PFSK-1 (cell line): ENCODE measurements around the gene CAV1.

ENCODE experiments used
- FOXP2 ChIP-seq: optimal IDR thresholded peaks from 2 replicates; pipeline ENCODE3; 2011; ENCODE audit warnings: borderline replicate concordance, control low read depth, inconsistent platforms; ENCODE audit not compliant: insufficient read depth; ENCODE audit errors: extremely low read length, extremely low read depth
- POLR2AphosphoS5 ChIP-seq: IDR thresholded peaks from 2 replicates; pipeline ENCODE4 v1.6.1; 2012; ENCODE audit warnings: low read depth, mild to moderate bottlenecking, control low read depth, low read length, moderate library complexity
- SIN3A ChIP-seq: IDR thresholded peaks from 2 replicates; pipeline ENCODE4 v1.6.1; 2012; ENCODE audit warnings: mild to moderate bottlenecking, low read length, moderate library complexity, borderline replicate concordance; ENCODE audit not compliant: insufficient read depth
- TAF1 ChIP-seq: IDR thresholded peaks from 2 replicates; pipeline ENCODE4 v1.6.1; 2012; ENCODE audit warnings: low read length, control low read depth, borderline replicate concordance; ENCODE audit not compliant: insufficient read depth
- TF ChIP-seq, protein P1 (sequence below), 2 experiments: IDR thresholded peaks; 2 replicates each; pipeline versions ENCODE4 v1.6.1 to v1.8.0; 2011 to 2012; ENCODE audit warnings: low read depth in 2 of 2, low read length in 2 of 2, control low read depth in 1 of 2, inconsistent platforms in 1 of 2, mild to moderate bottlenecking in 1 of 2, moderate library complexity in 1 of 2; ENCODE audit not compliant: insufficient read depth in 1 of 2

The CAV1 gene

DNA sequence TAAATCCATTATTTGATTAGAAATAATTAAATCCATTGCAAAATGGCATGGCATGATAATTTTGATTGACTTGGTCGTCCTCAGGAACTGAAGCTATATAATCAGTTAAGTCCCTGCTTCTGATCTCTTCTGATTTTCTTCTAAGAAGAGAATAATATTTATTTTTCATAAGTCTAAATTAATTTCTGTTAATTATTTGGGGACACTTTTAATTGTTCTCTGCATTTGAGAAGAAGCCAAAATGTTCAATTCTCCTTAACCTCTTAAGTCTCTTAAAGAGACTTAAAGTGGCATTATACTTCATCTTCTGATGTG is 67.2 kb downstream of the CAV1 start:
- TF ChIP-seq FOXP2 (no peak), POLR2AphosphoS5 (no peak), TAF1 (no peak), SIN3A (no peak)
- TF ChIP-seq, protein P1, sequence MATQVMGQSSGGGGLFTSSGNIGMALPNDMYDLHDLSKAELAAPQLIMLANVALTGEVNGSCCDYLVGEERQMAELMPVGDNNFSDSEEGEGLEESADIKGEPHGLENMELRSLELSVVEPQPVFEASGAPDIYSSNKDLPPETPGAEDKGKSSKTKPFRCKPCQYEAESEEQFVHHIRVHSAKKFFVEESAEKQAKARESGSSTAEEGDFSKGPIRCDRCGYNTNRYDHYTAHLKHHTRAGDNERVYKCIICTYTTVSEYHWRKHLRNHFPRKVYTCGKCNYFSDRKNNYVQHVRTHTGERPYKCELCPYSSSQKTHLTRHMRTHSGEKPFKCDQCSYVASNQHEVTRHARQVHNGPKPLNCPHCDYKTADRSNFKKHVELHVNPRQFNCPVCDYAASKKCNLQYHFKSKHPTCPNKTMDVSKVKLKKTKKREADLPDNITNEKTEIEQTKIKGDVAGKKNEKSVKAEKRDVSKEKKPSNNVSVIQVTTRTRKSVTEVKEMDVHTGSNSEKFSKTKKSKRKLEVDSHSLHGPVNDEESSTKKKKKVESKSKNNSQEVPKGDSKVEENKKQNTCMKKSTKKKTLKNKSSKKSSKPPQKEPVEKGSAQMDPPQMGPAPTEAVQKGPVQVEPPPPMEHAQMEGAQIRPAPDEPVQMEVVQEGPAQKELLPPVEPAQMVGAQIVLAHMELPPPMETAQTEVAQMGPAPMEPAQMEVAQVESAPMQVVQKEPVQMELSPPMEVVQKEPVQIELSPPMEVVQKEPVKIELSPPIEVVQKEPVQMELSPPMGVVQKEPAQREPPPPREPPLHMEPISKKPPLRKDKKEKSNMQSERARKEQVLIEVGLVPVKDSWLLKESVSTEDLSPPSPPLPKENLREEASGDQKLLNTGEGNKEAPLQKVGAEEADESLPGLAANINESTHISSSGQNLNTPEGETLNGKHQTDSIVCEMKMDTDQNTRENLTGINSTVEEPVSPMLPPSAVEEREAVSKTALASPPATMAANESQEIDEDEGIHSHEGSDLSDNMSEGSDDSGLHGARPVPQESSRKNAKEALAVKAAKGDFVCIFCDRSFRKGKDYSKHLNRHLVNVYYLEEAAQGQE (IDR thresholded peaks at IDR 0.05; ENCODE audit: insufficient read depth in 1 of 2, low read depth in 2 of 2, low read length in 2 of 2), result no peak

DNA sequence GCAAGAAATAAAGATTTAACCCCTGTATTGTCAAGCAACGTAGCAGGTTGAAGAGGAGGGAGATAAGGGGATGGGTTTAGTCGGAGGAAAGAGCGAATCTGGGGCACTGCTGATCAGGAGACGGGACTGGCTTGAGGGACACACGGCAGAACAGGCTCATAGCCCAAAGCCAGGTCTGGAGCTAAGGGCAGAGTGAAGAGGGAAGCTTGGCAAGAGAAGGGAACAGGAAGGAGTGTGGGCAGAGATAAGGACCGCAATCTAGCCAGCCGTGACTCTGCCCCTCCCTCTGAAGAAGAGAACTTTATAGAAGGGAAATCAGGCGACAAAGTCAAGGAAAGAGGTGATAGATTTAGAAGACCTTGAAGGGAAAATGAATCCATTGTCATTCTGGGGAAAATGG is 67.6 kb downstream of the CAV1 start:
- TF ChIP-seq POLR2AphosphoS5, result no peak
- no peak for TF ChIP-seq SIN3A
- no peak for TF ChIP-seq FOXP2
- no peak for TF ChIP-seq TAF1
- TF ChIP-seq, protein P1 (IDR thresholded peaks at IDR 0.05; ENCODE audit: insufficient read depth in 1 of 2, low read depth in 2 of 2, low read length in 2 of 2), result no peak

DNA sequence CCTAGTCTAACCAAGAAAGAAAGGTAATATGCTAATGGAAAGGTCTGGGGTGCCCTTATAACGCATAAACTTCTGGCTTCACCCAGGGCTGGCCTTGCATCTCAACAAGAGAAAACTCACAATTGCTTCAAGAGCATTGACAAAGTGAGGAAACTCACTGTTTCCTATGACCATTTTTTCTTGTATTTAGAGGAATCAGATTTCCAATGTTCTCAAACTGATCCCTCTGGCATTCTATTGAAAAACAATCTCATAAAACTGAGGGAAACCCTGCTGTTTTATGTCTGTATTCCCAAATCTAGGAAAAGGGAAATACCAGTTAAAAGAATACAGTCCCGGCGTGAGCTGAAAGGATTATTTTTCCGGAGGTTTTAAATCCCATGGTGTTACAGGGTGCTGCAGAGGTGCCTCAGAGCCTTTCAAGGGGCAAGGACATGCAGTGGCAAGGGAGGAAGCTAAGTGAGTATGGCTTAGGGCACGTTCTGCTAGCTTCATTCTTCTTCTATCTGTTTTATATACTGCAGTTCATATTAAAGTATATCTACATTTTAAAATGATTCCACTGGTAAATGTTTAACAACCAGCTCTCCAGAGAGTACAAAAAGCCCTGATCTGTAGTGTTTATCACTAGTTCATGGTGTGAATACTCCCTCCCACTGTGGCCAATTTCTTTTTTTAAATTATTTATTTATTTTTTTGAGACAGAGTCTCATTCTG is 68.7 kb downstream of the CAV1 start:
- TF ChIP-seq FOXP2 (no peak), TAF1 (no peak)

DNA sequence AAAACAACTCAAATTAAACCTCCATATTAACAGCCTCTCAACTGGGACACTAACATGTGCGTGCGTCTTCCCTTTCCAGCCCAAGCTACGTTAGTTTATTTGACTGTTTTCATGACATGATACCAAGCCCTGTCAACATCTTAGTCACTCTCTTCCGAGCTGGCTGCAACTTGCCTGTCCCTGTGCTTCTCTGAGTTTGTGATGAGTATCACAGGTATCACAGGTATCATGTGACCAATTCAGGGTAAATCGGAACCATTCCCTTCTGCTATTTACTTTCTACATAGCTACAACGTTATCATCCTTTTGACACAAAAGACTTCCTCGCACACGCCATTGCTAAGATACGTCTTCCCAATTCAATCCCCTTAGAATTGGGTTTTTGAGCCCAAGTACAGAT is 70.2 kb downstream of the CAV1 start:
- TF ChIP-seq SIN3A (no peak), FOXP2 (no peak), TAF1 (no peak), POLR2AphosphoS5 (no peak)
- TF ChIP-seq, protein P1 (IDR thresholded peaks at IDR 0.05; ENCODE audit: insufficient read depth in 1 of 2, low read depth in 2 of 2, low read length in 2 of 2), result no peak

DNA sequence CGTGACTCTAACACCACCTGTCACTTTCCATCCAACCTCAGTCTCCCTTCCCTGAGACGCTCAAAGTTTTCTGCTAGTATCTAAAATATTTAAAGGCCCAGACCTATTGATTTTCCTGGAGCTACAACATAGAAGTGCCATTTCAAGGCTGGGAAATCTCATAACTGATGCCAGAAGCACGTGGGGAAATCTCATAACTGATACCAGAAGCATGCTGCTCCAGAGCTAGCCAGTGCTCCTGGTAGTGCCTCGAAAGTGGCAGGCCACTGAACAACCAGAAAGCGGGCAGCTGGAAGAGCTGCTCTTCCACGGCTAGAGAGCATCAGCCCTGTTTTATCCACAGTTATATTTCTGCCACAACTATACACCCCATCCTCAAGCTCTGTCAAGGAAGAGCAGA is 72.5 kb downstream of the CAV1 start:
- TF ChIP-seq SIN3A (no peak), FOXP2 (no peak), TAF1 (no peak), POLR2AphosphoS5 (no peak)
- TF ChIP-seq, protein P1 (IDR thresholded peaks at IDR 0.05; ENCODE audit: insufficient read depth in 1 of 2, low read depth in 2 of 2, low read length in 2 of 2), result no peak
